CD4-positive, alpha-beta T cell treated with Interleukin-21 for 1 hour (primary cell): ENCODE data around the gene RAB13.

Source experiments
- DNase-seq: peaks from one replicate; pipeline ENCODE4 v3.0.0-alpha.2; 2020

The RAB13 gene

DNA sequence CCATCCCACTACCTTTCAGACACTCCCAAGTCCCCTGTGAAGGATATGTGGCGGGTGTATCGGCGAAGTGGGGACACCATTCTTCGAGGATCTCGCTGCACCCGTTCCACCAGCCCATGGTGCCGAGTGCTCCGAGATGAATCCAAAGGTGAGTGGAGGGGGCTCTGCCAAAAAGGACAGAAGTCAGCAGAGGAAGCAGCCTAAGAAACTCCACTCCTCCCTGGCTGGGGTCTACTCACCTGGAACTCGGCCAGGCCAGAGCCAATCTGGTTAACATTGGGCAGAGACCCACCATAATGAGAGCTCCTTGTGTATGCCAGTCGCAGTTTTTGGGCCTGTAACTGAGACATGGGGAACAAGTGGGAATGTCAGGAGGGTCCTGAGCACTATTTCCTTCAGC, 31.3 kb downstream of the RAB13 start:
- no peak for DNase-seq

DNA sequence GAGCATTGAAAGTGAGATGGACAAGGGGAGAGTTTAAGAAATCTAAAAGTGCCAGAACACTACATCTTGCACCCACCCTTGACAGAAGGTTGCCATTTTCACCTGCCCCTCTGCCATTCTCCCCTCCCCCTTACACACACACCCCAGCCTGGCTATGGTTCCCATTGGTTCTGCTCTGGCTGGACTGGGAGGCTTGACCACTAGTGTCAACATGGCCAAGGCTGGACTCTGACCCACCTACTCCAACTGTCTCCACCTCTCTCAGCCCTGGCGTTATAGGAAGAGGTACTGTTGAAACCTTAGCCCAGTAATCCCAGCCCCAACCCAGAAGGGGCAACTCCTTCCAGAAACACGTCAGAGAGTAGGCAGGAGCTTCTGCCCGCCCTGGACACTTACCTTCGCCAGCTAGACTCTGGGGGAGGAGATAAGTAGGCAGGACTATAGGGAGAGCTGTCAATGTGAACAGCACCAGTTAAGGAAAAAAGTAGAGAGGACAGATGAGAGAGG, 32.2 kb downstream of the RAB13 start:
- no peak for DNase-seq

DNA sequence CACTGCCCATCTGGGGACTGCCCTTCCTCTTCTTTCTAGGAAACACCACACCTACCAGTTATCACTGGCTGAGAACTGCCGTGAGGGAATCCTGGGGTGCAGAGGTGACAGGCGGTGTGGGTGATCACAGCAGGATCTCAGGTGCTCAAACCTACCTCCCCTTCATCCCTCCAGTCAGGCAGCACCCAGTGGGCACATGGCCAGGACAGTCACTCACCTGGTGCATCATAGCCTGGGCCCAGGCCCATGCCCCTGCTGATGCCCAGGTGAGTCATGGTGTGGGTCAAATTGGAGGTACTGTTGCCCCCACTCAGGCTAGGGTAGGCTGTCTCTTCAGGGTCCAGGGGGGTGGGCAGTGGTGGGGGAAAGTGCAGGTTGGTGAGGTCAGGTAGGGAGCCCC, 34.3 kb downstream of the RAB13 start:
- no peak for DNase-seq

DNA sequence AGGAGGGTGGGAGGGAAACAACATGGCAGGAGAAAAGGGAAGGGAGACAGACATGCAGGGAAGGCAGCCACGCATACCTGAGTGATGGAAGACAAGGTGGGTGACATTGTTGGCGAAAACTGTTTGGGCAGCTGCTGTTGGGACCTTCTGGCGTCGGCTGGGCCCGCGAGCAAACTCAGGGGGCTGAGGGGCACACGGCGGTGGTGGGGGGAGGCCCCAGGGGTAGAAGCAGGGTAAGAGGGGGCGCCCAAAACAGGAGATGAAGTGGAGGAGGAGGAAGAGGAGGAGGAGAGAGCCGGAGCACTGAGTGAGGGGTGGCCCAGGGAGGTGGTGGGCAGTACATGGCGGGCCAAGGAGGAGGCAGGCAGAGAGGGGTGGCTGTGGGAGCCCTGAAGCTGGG, 35.0 kb downstream of the RAB13 start:
- no peak for DNase-seq

DNA sequence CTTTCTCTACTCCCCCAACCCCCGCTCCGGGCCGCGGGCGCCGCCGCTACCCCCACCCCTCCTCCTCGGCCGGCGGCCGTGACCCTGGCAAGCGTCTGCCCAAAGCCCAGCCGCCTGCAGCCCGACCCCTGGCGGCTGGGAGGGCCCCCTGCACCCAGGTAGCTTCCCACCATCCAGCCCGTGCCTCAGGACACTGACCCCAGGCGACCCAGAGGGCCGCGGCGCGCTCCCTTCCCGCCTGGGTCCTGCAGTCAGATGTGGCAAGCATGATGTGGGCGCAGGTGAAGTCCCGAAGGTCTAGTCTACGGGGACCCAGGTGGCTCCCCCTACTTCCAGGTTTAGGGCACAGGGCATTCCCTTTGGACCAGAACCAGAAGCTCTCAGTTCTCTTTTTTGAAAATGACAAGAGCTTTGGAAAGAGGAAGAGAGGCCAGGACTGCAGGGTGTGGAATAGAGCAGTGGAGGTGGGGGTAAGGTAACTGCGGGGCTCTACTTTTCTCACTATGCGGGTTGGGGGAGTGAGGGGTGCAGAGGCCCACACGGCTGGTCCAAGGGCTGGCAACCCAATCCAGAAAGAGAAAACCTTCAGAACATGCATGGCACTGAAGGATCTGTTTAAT, 39.4 kb downstream of the RAB13 start, which contains the start of gene DENND4B:
DENND4B (minus strand) TSS at position 97 of the 620 bp plus-strand sequence. CDS start 2,344 bp downstream, outside the sequence.
- DNase-seq = peak; percentile 81

DNA sequence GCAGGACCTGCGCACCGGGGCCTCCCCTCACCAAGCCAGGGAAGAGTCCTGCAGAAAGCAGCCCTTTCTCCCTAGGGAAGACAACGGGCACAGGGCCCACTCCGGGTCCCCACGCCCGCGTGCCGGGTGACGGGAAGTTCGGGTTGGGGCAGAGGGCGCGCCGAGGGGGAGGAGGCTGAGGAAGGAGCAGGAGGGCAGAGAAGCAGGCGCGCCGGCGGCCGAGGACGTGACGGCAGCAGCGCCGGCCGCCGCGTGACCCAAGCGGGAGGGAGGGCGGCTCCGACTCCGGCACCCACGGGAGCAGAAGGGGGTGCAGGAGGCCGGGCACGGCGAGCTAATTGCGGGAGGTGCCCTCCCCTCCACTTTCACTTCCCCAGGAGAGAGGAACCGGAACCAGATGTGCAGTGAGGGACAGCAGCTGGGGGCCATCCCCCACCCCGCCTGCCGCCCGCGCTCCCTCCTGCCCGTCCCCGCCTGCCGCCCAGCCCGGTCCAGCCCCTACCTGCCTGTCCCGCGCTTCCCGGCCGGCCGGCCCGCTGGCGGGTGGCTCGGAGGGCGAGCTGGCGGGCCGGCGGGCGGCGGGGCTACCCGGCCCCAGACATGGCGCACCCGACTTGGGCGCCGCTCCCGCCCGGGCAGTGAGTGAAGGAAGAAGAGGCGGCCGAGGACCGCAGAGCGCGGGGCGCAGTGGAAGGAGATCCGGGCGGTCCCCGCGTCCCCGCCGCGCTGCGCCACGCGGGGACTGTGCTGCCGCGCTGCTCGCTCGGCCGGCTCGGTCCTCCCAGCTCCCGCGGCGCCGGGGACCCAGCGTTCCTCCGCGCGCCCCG, 40.1 kb downstream of the RAB13 start:
- DNase-seq = peak; percentile 86

DNA sequence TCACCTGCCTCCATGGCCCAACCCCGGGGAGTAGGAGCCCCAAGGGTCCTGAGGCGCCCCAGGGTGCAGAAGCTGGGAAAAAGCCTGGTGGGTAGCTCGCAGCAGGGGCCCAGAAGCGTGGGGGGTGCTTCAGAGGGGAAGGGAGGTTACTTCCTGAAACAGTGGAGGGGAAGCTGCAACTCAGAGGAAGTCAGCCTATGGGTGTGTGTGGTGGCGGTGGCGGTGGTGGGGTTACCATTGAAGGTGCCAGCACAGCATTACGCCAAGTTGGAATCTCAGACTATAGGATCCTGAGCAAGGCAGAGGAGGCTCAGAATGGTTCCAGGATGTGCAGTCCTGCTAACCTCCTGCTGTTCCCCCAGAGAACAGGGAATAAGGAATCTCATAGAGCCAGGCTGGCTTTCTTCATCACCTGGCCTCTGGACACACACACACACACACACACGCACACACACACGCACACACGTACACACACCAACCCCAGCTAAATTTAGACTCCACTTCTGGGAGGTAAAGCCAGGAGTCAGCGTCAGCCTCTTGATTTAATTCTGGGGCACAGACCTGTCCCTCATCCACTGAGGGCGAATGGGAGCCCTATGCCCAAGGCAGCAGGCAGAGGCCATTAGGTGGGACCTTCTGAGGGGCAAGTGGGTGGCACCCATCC, 40.9 kb downstream of the RAB13 start:
- DNase-seq = peak; percentile 88

DNA sequence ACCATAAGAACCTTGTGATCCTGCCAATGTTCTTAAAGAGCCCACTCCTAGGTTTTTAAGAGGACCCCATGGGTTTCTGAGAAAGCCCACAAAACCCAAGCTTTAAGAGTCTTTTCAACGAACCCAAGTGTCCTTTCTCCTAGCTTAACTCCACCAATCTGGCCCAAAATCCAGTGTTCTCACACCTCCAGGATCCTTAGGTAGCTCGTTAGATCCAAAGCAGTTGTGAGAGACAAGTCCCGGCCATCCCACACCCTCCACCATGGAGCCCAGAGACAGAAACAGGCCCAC, 41.4 kb downstream of the RAB13 start:
- DNase-seq = no peak

DNA sequence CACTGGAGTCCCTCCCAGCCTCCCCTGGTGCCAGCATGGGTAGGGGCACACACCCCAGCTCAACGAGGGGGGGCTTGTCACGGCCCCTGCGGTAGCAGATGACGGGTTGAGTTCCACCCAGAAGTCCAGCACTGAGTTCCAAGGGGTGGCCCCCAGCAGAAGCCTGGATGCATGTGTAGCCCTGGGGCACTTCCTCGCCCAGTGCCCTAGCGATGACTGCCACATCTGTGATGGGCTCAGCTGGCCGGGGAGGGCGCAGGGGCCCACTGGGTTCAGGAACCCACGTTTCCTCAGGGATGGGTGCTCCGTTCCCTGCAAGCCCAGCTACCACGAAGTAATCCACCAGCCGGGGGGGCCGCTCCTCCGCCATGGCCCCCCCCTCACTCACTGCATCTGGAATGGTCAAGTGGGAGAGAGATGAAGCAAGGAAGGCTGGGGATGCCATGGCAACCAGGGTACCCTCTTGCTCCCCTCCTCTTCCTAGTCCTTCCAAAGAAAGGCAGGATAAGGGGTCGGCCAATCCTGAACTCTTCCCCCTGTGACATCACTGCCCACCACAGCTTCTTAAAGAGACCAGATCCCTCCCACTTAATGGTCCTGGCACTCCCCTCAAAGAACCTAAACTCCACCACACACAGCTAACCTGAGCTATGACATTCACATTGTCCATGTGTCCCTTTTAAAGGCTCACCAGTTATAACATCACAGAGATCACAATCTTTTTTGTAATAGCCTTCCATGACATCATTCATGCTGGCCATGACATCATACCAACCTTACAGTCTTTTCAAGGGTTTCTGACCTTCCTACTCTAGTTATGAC, 41.9 kb downstream of the RAB13 start:
- DNase-seq = peak; percentile 56

DNA sequence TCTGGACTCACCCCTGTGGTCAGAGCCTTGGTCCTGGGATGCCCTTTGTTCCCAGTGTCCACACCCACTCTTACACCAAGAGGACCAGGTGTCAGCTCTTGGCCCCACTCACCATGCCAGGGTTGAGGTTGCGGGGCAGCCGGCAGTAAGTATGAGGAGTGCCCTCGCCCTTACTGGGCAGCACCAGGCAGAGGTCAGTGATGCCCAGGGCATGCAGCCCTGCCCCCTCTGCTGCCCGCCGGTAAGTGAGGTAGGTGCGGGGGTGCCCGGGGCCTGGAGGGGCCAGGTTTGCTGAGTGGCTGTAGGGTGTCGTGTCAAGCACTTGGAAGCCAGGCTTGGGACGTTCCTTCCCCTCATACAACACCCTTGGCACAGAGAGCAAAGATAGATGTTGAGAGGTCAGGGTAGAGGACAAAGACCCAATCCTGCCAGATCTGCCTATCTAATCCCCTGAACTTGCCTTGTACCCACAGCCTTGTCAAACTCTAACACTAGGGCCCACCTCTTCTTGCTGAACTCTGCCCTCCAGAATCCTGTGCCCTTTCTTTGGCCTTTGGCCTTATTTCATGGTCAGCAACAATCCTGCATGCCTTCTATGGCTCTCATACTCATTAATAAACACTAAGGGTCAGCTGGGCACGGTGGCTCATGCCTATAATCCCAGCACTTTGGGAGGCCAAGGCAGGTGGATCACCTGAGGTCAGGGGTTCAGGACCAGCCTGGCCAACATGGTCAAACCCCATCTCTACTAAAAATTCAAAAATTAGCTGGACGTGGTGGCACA, 43.2 kb downstream of the RAB13 start:
- DNase-seq = no peak

DNA sequence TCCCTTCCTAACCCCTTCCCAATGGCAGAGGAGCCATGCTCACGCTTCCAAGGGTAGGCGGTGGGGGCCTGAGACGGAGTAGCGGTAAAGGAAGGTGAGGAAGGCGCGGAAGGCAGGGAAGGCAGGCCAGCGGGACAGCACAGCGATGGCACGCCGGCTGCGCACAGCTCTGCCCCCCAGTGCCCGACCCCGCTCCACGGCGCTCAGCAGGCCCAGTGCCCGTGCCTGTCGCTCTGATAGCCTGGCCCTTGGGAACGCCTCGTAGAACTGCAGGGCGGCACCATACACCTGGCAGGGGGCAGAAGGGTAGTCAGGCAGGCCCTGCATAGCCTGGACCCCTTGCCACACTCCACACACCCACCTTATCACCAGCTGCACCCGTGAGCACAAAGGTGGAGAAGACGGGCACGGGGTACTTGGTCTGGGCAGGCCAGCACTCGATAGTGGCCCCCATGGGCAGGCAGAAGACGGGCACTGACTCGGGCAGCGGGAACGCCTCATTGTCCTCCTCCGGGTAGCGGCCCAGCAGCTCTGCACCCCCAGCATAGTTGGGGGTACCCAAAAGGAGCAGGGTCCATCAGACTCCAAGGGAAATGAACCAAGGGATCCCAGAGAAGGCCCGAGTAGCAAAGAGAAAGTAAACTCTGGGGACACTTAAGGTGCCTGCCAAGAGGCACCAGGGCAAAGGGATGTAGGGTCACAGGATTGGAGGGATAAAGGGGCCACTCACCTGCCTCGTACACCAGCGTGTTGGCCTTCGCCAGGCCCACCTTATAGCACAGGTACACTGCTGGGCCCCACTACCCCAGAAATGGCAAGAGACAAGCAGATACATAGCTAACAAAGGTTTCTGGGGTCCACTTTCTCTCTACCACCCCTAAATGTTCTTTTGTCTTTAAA, 44.1 kb downstream of the RAB13 start:
- no peak for DNase-seq

DNA sequence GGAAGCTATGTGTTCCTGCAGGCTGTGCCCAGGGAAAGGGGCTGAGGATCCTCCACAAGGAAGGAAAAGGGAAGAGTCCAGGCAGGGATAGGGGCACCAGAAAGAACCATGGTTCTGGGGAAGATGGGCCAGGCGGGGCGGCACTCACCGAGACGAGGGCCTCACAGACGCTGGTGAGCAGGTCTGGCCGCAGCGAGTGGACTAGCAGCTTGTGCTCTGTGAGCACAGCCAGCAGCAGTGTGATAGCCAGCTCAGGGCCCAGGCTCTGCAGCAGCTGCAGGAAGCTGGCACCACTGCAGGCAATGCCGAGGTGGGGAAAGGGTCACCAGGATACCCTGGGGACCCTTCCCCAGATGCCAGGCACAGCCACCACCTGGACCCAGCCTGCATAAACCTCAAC, 45.4 kb downstream of the RAB13 start:
- DNase-seq = no peak

DNA sequence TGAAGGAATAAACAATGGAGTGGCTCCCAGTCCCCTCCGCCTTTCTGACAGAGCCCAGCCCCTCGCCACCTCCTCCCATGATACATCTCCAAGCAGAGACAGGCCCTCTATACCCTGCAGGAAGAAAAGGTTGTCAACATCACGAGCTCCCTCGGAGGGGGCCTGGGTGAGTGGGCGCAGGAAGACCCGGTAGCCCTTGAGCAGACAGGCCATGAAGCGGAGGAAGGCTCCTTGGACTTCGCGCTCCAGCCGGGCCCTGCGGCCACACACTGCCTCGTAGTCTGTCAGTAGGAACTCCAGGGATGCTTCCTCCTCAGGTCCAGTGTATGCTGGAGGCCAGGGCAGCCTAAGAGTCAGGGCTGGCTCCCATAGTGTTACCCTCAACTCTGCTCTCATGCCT, 46.7 kb downstream of the RAB13 start:
- no peak for DNase-seq

DNA sequence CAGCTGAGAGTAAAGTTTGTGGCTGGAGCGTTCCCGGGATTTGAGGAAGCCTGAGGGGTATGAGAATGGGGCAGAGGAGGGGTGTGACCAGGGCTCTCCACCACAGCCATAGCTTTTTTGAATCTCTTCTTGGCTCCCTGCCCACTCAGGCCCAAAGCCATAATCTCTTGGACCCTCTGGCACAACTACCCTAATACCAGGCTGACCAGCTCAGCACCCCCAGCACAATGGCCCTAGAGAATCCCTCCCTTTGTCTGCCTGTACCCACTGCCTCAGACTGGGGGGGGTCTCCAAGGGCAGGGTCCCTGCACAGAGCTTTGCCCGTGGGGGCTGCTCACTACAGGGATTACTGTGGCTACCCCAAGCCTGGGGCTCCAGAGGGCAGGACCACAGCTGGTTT, 47.1 kb downstream of the RAB13 start:
- no peak for DNase-seq

DNA sequence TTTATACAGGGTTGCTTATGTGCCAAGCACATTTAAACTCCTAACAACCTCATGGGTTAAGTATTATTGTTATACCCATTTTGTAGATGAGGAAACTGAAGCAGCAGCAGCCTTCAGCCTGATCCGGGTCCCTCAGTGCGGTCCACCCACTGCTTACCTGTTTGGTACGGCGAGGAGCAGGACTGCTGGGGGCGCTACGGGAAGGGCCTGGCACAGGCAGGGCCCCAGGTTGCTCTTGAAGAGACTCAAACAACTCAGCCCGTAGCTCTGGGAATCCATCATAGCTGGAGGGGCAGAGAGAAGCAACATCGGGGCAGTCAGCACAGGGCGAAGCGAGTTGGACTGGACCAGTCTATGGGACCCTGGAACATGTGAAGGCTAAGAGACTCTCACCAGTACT, 48.8 kb downstream of the RAB13 start:
- DNase-seq = no peak

DNA sequence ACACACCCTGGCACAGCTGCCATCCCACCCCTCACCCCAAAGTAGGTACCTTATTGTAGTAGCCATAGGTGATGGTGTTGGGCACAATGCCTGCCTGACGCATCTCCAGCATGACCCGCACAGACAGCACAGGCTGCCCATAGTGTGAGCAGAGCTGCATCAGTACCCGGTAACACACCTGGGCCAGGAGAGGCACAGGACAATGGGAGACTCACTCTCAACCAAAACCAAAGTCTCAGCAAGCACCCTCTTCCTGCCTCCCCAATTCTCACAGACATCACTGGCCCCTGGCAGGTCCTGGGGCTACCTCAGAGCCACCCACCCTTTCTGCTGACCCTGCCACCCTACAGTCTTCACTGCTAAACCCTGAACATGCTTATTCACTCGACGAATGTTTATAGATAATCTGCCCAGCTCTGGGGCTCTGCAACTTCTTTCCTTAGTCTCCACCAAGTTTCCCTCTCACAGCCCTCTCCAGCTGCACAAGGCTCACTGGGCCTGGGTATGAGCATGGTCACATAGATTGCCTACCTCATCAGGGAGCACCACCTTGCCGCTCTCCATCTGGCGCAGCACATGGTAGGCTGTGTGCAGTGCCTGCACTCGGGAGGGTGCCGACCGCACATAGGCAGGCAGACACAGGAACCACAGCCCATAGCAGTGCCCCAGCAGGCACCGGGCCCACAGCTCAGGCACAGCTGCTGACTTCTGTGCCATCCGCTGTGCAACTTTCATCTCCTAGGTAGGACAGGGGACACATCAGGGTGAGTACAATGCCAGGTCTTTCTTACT, 49.9 kb downstream of the RAB13 start:
- no peak for DNase-seq

DNA sequence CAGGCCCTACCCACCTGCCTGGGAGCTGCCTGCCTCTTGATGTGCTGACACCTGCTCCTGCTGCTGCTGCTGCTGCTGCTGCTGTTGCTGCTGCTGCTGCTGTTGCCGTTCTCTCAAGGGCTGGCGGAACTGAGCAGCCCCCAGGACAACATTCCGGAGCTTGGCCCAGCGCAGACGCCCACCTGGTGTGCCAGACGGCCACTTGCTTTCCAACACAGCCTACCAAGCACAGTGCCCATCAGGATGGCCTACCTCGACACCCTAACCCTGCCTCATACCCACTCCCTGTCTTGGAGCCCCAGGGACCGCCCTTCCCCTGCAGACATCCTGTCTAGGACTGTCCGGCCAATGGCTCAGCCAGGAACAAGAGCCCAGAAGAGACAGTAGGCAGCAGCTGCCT, 51.4 kb downstream of the RAB13 start:
- DNase-seq = no peak

DNA sequence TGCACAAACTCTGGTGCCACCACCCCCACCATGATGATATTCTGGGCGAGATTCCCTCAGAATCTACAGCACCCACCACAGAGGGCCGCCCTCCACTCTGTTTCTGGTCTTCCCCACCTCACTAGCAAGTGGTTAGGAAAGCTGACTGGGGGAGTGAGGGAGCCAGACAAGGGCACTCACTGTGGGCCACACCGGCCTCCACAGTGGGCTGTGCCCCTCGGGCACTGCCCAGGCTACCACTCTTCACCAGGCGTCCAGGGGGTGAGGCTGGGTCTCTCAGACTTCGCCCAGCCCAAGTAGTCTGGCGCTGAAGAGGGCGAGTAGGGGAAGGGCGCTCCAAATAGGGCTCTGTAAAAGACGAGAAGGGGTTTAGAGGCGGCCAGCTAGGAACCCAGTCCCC, 52.2 kb downstream of the RAB13 start:
- DNase-seq = no peak

DNA sequence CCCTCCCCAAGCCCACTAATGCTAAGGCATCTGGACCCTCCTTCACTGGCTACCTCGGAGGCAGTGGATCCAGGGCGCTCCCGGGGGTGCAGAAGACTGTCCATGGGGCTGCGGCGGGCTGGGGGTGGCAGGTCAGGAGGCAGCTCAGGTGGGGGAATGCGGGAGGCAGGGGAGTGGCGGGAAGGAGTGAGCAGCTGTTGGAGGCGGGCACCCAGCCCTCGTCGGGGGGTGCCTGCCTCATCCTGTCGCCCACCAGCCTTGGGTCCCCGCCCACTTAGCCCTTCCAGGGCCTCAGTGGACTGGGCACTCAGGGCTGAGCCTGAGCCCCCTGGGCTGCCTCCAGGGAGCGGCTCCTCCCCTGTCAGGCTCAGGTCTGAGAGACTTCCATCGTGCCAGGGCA, 52.7 kb downstream of the RAB13 start:
- no peak for DNase-seq
